ENCODE data around the gene BRINP2.

DNA sequence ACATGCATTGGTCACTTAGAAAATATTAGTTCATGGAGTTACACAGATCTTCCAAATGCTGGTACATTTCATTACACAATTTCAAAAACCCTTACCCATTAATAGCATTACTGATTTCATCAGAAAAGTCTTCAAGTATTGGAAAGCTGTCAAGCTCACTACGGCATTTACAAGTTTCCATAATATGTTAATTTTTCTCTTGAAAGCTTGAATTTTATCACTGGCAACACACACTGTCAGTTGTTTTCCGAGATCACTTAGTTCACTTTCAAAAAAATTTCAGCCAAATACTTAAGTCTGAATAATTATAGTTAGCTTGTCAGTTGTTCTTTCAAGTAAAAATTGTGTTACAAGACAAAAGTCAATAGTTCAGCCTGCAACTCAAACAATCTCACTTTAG lies 24.3 kb upstream of the BRINP2 start:
- TF ChIP-seq ZNF384 (IDR thresholded peaks at IDR 0.05) (no peak), BHLHE40 (IDR thresholded peaks at IDR 0.05; ENCODE audit: borderline replicate concordance) (no peak), FOXA1 (IDR thresholded peaks at IDR 0.05) (no peak), ELF4 (IDR thresholded peaks at IDR 0.05) (no peak), PKNOX1 (IDR thresholded peaks at IDR 0.05) (no peak), TARDBP (IDR thresholded peaks at IDR 0.05) (no peak), SP1 (IDR thresholded peaks at IDR 0.05) (no peak)

All from HEK293T (cell line).